ENCODE measurements around the gene TSGA10IP. TPM values are rescaled to one million over a fixed set of nuclear protein-coding genes. Genes with fewer than 3 reads are reported as not detected.

Gene TSGA10IP
- total RNA-seq, 2 experiments from 2014 or later: not detected

DNA sequence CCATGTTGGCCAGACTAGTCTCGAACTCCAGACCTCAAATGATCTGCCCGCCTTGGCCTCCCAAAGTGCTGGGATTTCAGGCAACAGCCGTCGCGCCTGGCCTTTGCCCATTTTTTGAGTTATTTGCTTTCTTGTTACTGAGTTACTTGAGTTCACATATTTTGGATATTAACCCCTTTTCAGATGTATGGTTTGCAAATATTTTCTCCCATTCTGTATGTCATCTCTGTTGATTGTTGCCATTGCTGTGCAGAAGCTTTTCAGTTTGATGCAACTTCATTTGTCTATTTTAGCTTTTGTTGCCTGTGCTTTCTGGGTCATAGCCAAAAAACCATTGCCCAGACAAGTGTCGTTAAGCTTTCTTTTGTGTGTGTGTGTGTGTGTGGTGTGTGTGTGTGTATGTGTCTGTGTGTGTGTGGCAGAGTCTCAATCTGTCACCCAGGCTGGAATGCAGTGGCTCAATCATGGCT is 6.8 kb downstream of the TSGA10IP start:
- H3K4me1 ChIP-seq (ENCODE audit: insufficient read depth, low read length, poor library complexity, severe bottlenecking): peaks cover 8% of the 10 kb centered on the region
- H3K9me3 ChIP-seq (ENCODE audit: low read length): no peaks in the 10 kb centered on the region
- H3K27ac ChIP-seq (ENCODE audit: low read depth, low read length, poor library complexity, severe bottlenecking): no peak overlapping the region
- no peaks in the 10 kb centered on the region for H3K9me2 ChIP-seq (ENCODE audit: insufficient read depth, low read length)
- TF ChIP-seq EZH2phosphoT487 (IDR thresholded peaks at IDR 0.05; ENCODE audit: borderline replicate concordance, low read depth, low read length): no peak
- TF ChIP-seq, protein P1, sequence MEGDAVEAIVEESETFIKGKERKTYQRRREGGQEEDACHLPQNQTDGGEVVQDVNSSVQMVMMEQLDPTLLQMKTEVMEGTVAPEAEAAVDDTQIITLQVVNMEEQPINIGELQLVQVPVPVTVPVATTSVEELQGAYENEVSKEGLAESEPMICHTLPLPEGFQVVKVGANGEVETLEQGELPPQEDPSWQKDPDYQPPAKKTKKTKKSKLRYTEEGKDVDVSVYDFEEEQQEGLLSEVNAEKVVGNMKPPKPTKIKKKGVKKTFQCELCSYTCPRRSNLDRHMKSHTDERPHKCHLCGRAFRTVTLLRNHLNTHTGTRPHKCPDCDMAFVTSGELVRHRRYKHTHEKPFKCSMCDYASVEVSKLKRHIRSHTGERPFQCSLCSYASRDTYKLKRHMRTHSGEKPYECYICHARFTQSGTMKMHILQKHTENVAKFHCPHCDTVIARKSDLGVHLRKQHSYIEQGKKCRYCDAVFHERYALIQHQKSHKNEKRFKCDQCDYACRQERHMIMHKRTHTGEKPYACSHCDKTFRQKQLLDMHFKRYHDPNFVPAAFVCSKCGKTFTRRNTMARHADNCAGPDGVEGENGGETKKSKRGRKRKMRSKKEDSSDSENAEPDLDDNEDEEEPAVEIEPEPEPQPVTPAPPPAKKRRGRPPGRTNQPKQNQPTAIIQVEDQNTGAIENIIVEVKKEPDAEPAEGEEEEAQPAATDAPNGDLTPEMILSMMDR (conservative IDR thresholded peaks at IDR 0.05; ENCODE audit: low read length): no peak
- DNase-seq (ENCODE audit: low spot score): no peak
- H3K4me2 ChIP-seq (ENCODE audit: low read length): no peak overlapping the region
- no peak overlapping the region for H2AFZ ChIP-seq (ENCODE audit: low read length)
- no peaks in the 10 kb centered on the region for H4K20me1 ChIP-seq (ENCODE audit: insufficient read depth, low read length)
- no peaks in the 10 kb centered on the region for H3K79me2 ChIP-seq (ENCODE audit: insufficient read depth, low read depth, low read length)
- intact Hi-C loops (cut with micrococcal nuclease; ENCODE audit: unreplicated experiment): no loop called here
- ChIA-PET POLR2A (interaction anchor here (0.8 to 0.9 kb wide), 2 partner anchors 22 to 199 kb away, joined by 3 to 6 read pairs; no protein-coding TSS in a partner anchor), CTCF (ENCODE audit: unreplicated experiment) (no interaction called here)
- BruUV-seq (replicated peaks): no TSS peak
- no peaks in the 10 kb centered on the region for H3K36me3 ChIP-seq (ENCODE audit: insufficient read depth, low read length)
- H3K4me3 ChIP-seq (ENCODE audit: low read depth, low read length, poor library complexity, severe bottlenecking): no peak overlapping the region

DNA sequence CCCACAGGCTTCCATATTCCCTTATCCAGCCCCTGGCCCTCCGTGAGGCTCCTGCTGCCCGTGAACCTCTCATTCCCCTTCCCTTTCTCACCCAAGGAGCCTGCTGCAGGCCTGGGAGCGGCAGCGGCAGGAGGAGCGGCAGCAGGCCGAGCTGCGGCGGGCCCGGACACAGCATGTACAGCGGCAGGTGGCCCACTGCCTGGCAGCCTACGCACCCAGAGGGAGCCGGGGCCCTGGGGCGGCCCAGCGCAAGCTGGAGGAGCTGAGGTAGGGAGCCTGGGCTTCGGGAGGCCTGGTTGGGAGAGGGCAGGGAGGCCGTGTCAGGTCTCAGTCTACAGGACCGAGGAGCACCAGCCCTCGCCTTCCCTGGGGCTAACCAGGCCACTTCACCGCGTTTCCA is 8.2 kb downstream of the TSGA10IP start:
- DNase-seq (ENCODE audit: low spot score): no peak
- no peak overlapping the region for H3K4me3 ChIP-seq (ENCODE audit: low read depth, low read length, poor library complexity, severe bottlenecking)
- TF ChIP-seq, protein P1 (conservative IDR thresholded peaks at IDR 0.05; ENCODE audit: low read length): no peak
- TF ChIP-seq EZH2phosphoT487 (IDR thresholded peaks at IDR 0.05; ENCODE audit: borderline replicate concordance, low read depth, low read length): no peak
- peaks cover 11% of the 10 kb centered on the region for H3K4me1 ChIP-seq (ENCODE audit: insufficient read depth, low read length, poor library complexity, severe bottlenecking)
- no peaks in the 10 kb centered on the region for H3K9me2 ChIP-seq (ENCODE audit: insufficient read depth, low read length)
- H3K9me3 ChIP-seq (ENCODE audit: low read length): no peaks in the 10 kb centered on the region
- no peaks in the 10 kb centered on the region for H3K36me3 ChIP-seq (ENCODE audit: insufficient read depth, low read length)
- H3K27ac ChIP-seq (ENCODE audit: low read depth, low read length, poor library complexity, severe bottlenecking): no peak overlapping the region
- no peaks in the 10 kb centered on the region for H4K20me1 ChIP-seq (ENCODE audit: insufficient read depth, low read length)
- H2AFZ ChIP-seq (ENCODE audit: low read length): no peak overlapping the region
- ChIA-PET POLR2A (no interaction called here), CTCF (ENCODE audit: unreplicated experiment) (no interaction called here)
- no peaks in the 10 kb centered on the region for H3K79me2 ChIP-seq (ENCODE audit: insufficient read depth, low read depth, low read length)
- intact Hi-C loops (cut with micrococcal nuclease; ENCODE audit: unreplicated experiment): no loop called here
- no peak overlapping the region for H3K4me2 ChIP-seq (ENCODE audit: low read length)
- BruUV-seq (replicated peaks): no TSS peak

DNA sequence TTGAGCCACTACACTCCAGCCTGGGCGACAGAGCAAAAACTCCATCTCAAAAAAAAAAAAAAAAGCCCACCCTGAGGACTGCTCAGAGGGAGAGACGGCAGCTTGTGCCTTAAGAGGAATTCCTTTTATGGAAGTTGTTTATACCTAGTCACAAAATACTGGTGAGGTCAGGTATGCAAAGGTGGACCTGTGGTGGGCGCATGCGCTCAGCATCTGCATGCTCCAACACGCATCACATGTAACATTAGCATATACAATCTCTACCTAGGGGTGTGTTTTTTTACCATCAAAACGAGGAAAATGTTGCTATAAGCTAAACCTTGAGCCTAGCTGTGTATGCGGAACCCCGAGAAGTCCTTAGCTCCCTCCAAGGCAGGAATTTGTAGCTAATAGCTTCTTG is 9.5 kb downstream of the TSGA10IP start:
- H3K4me3 ChIP-seq (ENCODE audit: low read depth, low read length, poor library complexity, severe bottlenecking): no peak overlapping the region
- no TSS peak for BruUV-seq (replicated peaks)

More for the DNA sequence above, 9.5 kb downstream of the TSGA10IP start:
- no peaks in the 10 kb centered on the region for H3K9me3 ChIP-seq (ENCODE audit: low read length)
- H3K9me2 ChIP-seq (ENCODE audit: insufficient read depth, low read length): no peaks in the 10 kb centered on the region
- H3K27ac ChIP-seq (ENCODE audit: low read depth, low read length, poor library complexity, severe bottlenecking): no peak overlapping the region
- no peak for TF ChIP-seq EZH2phosphoT487 (IDR thresholded peaks at IDR 0.05; ENCODE audit: borderline replicate concordance, low read depth, low read length)
- TF ChIP-seq, protein P1 (conservative IDR thresholded peaks at IDR 0.05; ENCODE audit: low read length): no peak
- intact Hi-C loops (cut with micrococcal nuclease; ENCODE audit: unreplicated experiment): no loop called here
- ChIA-PET CTCF (ENCODE audit: unreplicated experiment) (no interaction called here), POLR2A (interaction anchor here (0.6 to 0.7 kb wide), 4 partner anchors 60 to 262 kb away, joined by 3 to 6 read pairs (median 4); partner anchors contain the start of genes CCDC85B and FIBP)
- DNase-seq (ENCODE audit: low spot score): no peak
- H4K20me1 ChIP-seq (ENCODE audit: insufficient read depth, low read length): no peaks in the 10 kb centered on the region
- no peaks in the 10 kb centered on the region for H3K36me3 ChIP-seq (ENCODE audit: insufficient read depth, low read length)
- H2AFZ ChIP-seq (ENCODE audit: low read length): no peak overlapping the region
- H3K79me2 ChIP-seq (ENCODE audit: insufficient read depth, low read depth, low read length): no peaks in the 10 kb centered on the region
- H3K4me1 ChIP-seq (ENCODE audit: insufficient read depth, low read length, poor library complexity, severe bottlenecking): peaks cover 11% of the 10 kb centered on the region
- no peak overlapping the region for H3K4me2 ChIP-seq (ENCODE audit: low read length)
